ENCODE results near the gene ADAM12. TPM values are rescaled to one million over a fixed set of nuclear protein-coding genes. Genes with fewer than 3 reads are reported as not detected.

The ADAM12 gene
- total RNA-seq, 2 donors from 2014 or later: 0.46 TPM; not detected in 1

GRCh38 chr10:126433351-126433750, 45.1 kb upstream of the ADAM12 start:
- Mint-ChIP-seq H3K9me3 (no peaks in the 10 kb centered on the region), H3K27me3 (ENCODE audit: insufficient read depth) (peaks cover 8% of the 10 kb centered on the region), H3K4me3 (no peak overlapping the region), H3K4me1 (peaks cover 18% of the 10 kb centered on the region), H3K36me3 (ENCODE audit: low read depth) (no peaks in the 10 kb centered on the region), H3K27ac (no peak overlapping the region)
- no peaks in the 10 kb centered on the region for H3K36me3 ChIP-seq (ENCODE audit: control insufficient read depth, insufficient read depth, low read length)
- H3K9me3 ChIP-seq (ENCODE audit: control insufficient read depth, low read length): no peaks in the 10 kb centered on the region
- H3K27ac ChIP-seq (ENCODE audit: low read depth, low read length): no peak overlapping the region
- H3K4me1 ChIP-seq (ENCODE audit: control insufficient read depth, insufficient read depth, low read length): peaks cover 11% of the 10 kb centered on the region
- TF ChIP-seq CTCF (conservative IDR thresholded peaks at IDR 0.05): no peak
- WGBS, 2 experiments (ENCODE audit: insufficient coverage in 1 of 2, insufficient read length in 1 of 2): 93 to 96% methylated on average over 3 to 4 of the region's 5 CpGs
- no peak overlapping the region for H3K9ac ChIP-seq (ENCODE audit: extremely low read depth, low read length, poor library complexity, severe bottlenecking)
- H3K4me3 ChIP-seq (ENCODE audit: low read length): no peak overlapping the region
- DNase-seq: no peak
- peaks cover 11% of the 10 kb centered on the region for H3K27me3 ChIP-seq (ENCODE audit: control insufficient read depth, insufficient read depth, low read length, poor library complexity, severe bottlenecking)

- no peak overlapping the region for H3K4me3 Mint-ChIP-seq
- Histone ChIP-seq H3K4me1 (ENCODE audit: control insufficient read depth, insufficient read depth, low read length) (peaks cover 11% of the 10 kb centered on the region), H3K9ac (ENCODE audit: extremely low read depth, low read length, poor library complexity, severe bottlenecking) (no peak overlapping the region), H3K36me3 (ENCODE audit: control insufficient read depth, insufficient read depth, low read length) (no peaks in the 10 kb centered on the region), H3K27ac (ENCODE audit: low read depth, low read length) (no peak overlapping the region), H3K9me3 (ENCODE audit: control insufficient read depth, low read length) (no peaks in the 10 kb centered on the region), H3K27me3 (ENCODE audit: control insufficient read depth, insufficient read depth, low read length, poor library complexity, severe bottlenecking) (peaks cover 11% of the 10 kb centered on the region), H3K4me3 (ENCODE audit: low read length) (no peak overlapping the region)
- peaks cover 9% of the 10 kb centered on the region for H3K27me3 Mint-ChIP-seq (ENCODE audit: insufficient read depth)
- DNase-seq: no peak
- no peaks in the 10 kb centered on the region for H3K9me3 Mint-ChIP-seq
- 93 to 97% methylated on average over 7 of the region's 7 CpGs for WGBS, 2 experiments (ENCODE audit: insufficient coverage in 1 of 2, insufficient read length in 1 of 2)
- H3K27ac Mint-ChIP-seq: no peak overlapping the region
- no peaks in the 10 kb centered on the region for H3K36me3 Mint-ChIP-seq (ENCODE audit: low read depth)
- no peak for TF ChIP-seq CTCF (conservative IDR thresholded peaks at IDR 0.05)
- peaks cover 18% of the 10 kb centered on the region for H3K4me1 Mint-ChIP-seq
Measured at GRCh38 chr10:126432507-126432906, 44.2 kb upstream of the ADAM12 start.

- DNase-seq: no peak
- 91 to 100% methylated on average over 1 to 2 of the region's 2 CpGs for WGBS, 2 experiments (ENCODE audit: insufficient coverage in 1 of 2, insufficient read length in 1 of 2)
- TF ChIP-seq CTCF (conservative IDR thresholded peaks at IDR 0.05): no peak
- Histone ChIP-seq H3K9ac (ENCODE audit: extremely low read depth, low read length, poor library complexity, severe bottlenecking) (no peak overlapping the region), H3K27me3 (ENCODE audit: control insufficient read depth, insufficient read depth, low read length, poor library complexity, severe bottlenecking) (peaks cover 11% of the 10 kb centered on the region), H3K4me3 (ENCODE audit: low read length) (no peak overlapping the region), H3K27ac (ENCODE audit: low read depth, low read length) (no peak overlapping the region), H3K36me3 (ENCODE audit: control insufficient read depth, insufficient read depth, low read length) (no peaks in the 10 kb centered on the region), H3K4me1 (ENCODE audit: control insufficient read depth, insufficient read depth, low read length) (peaks cover 11% of the 10 kb centered on the region), H3K9me3 (ENCODE audit: control insufficient read depth, low read length) (no peaks in the 10 kb centered on the region)
- H3K4me1 Mint-ChIP-seq: peaks cover 18% of the 10 kb centered on the region
- H3K27ac Mint-ChIP-seq: no peak overlapping the region
- no peaks in the 10 kb centered on the region for H3K36me3 Mint-ChIP-seq (ENCODE audit: low read depth)
- H3K27me3 Mint-ChIP-seq (ENCODE audit: insufficient read depth): peaks cover 10% of the 10 kb centered on the region
- H3K9me3 Mint-ChIP-seq: no peaks in the 10 kb centered on the region
- no peak overlapping the region for H3K4me3 Mint-ChIP-seq
Measured at GRCh38 chr10:126431816-126432215, 43.5 kb upstream of the ADAM12 start.

All from endodermal cell (in vitro differentiated cells).